HEK293 (cell line): Measurements from ENCODE around the gene MGAT2.

Source experiments
- AEBP2 ChIP-seq: fragments of 450-650 bp; formaldehyde crosslinking; IDR thresholded peaks from 2 replicates; pipeline ENCODE4 v1.5.1; 2016; ENCODE audit warnings: missing biosample characterization, missing genetic modification characterization, borderline replicate concordance
- HOXA7 ChIP-seq: sonication (generic); formaldehyde crosslinking; IDR thresholded peaks from 2 replicates; pipeline ENCODE4 v1.8.1; 2022; ENCODE audit warnings: missing genetic modification reagents, borderline replicate concordance
- KLF16 ChIP-seq: fragments of 450-650 bp; formaldehyde crosslinking; IDR thresholded peaks from 2 replicates; pipeline ENCODE4 v1.5.1; 2017; ENCODE audit warnings: missing biosample characterization, missing genetic modification characterization
- PBX3 ChIP-seq: sonication (generic); formaldehyde crosslinking; IDR thresholded peaks from 2 replicates; pipeline ENCODE4 v1.8.1; 2022; ENCODE audit warnings: mild to moderate bottlenecking, moderate library complexity, missing genetic modification reagents
- REPIN1 ChIP-seq: fragments of 450-650 bp; formaldehyde crosslinking; IDR thresholded peaks from 2 replicates; pipeline ENCODE4 v1.5.1; 2017; ENCODE audit warnings: missing biosample characterization, missing genetic modification characterization, low read depth
- SP3 ChIP-seq: fragments of 450-650 bp; formaldehyde crosslinking; IDR thresholded peaks from 2 replicates; pipeline ENCODE4 v1.5.1; 2016; ENCODE audit warnings: missing biosample characterization, missing genetic modification characterization
- ZBTB21 ChIP-seq: fragments of 450-650 bp; formaldehyde crosslinking; IDR thresholded peaks from 2 replicates; pipeline ENCODE4 v1.5.1; 2017; ENCODE audit warnings: missing biosample characterization, missing genetic modification characterization
- ZBTB49 ChIP-seq: fragments of 450-650 bp; formaldehyde crosslinking; IDR thresholded peaks from 2 replicates; pipeline ENCODE4 v1.5.1; 2016; ENCODE audit warnings: missing biosample characterization, missing genetic modification characterization, low read depth
- ZFHX2 ChIP-seq: fragments of 450-650 bp; formaldehyde crosslinking; conservative IDR thresholded peaks from 2 replicates; pipeline ENCODE4 v1.5.1; 2016; ENCODE audit warnings: missing biosample characterization, missing genetic modification characterization
- ZFP37 ChIP-seq: fragments of 450-650 bp; formaldehyde crosslinking; IDR thresholded peaks from 2 replicates; pipeline ENCODE4 v1.5.1; 2016; ENCODE audit warnings: missing biosample characterization, missing genetic modification characterization
- ZIC2 ChIP-seq: fragments of 450-650 bp; formaldehyde crosslinking; IDR thresholded peaks from 2 replicates; pipeline ENCODE4 v1.5.1; 2016; ENCODE audit warnings: missing biosample characterization, missing genetic modification characterization
- ZNF10 ChIP-seq: fragments of 450-650 bp; formaldehyde crosslinking; IDR thresholded peaks from 2 replicates; pipeline ENCODE4 v1.5.1; 2017; ENCODE audit warnings: missing biosample characterization, missing genetic modification characterization
- ZNF121 ChIP-seq: fragments of 450-650 bp; formaldehyde crosslinking; IDR thresholded peaks from 2 replicates; pipeline ENCODE4 v1.5.1; 2016; ENCODE audit warnings: missing biosample characterization, missing genetic modification characterization
- ZNF19 ChIP-seq: fragments of 450-650 bp; formaldehyde crosslinking; IDR thresholded peaks from 2 replicates; pipeline ENCODE4; 2016; ENCODE audit warnings: missing biosample characterization, missing genetic modification characterization, low read depth
- ZNF2 ChIP-seq: fragments of 450-650 bp; formaldehyde crosslinking; IDR thresholded peaks from 2 replicates; pipeline ENCODE4 v1.5.1; 2016; ENCODE audit warnings: missing biosample characterization, missing genetic modification characterization
- ZNF274 ChIP-seq, 2 experiments: fragments of 200-500 bp in 1 of 2; fragments of 450-650 bp in 1 of 2; sonication (Bioruptor generic) in 1 of 2; formaldehyde crosslinking in 1 of 2; IDR thresholded peaks; 2 replicates each; pipeline versions ENCODE4 v1.5.1 to v1.6.1; 2014 to 2016; ENCODE audit warnings: borderline replicate concordance in 1 of 2, inconsistent platforms in 1 of 2, low read length in 1 of 2, missing biosample characterization in 1 of 2, missing genetic modification characterization in 1 of 2
- ZNF302 ChIP-seq: fragments of 450-650 bp; formaldehyde crosslinking; IDR thresholded peaks from 2 replicates; pipeline ENCODE4 v1.5.1; 2016; ENCODE audit warnings: missing biosample characterization, missing genetic modification characterization, low read depth
- ZNF366 ChIP-seq: fragments of 450-650 bp; formaldehyde crosslinking; conservative IDR thresholded peaks from 2 replicates; pipeline ENCODE4 v1.5.1; 2016; ENCODE audit warnings: missing biosample characterization, missing genetic modification characterization
- ZNF518A ChIP-seq: fragments of 450-650 bp; formaldehyde crosslinking; conservative IDR thresholded peaks from 2 replicates; pipeline ENCODE4 v1.5.1; 2016; ENCODE audit warnings: low read depth, missing biosample characterization, missing genetic modification characterization
- ZNF560 ChIP-seq: fragments of 450-650 bp; formaldehyde crosslinking; IDR thresholded peaks from 2 replicates; pipeline ENCODE4 v1.5.1; 2017; ENCODE audit warnings: missing biosample characterization, missing genetic modification characterization, borderline replicate concordance
- ZNF658 ChIP-seq: fragments of 450-650 bp; formaldehyde crosslinking; IDR thresholded peaks from 2 replicates; pipeline ENCODE4; 2016; ENCODE audit warnings: missing biosample characterization, missing genetic modification characterization
- ZNF670 ChIP-seq: fragments of 450-650 bp; formaldehyde crosslinking; IDR thresholded peaks from 2 replicates; pipeline ENCODE4 v1.5.1; 2016; ENCODE audit warnings: missing biosample characterization, missing genetic modification characterization, low read depth
- ZNF707 ChIP-seq: fragments of 450-650 bp; formaldehyde crosslinking; IDR thresholded peaks from 2 replicates; pipeline ENCODE4 v1.5.1; 2016; ENCODE audit warnings: missing biosample characterization, missing genetic modification characterization
- ZNF792 ChIP-seq: fragments of 450-650 bp; formaldehyde crosslinking; IDR thresholded peaks from 2 replicates; pipeline ENCODE4 v1.5.1; 2016; ENCODE audit warnings: missing biosample characterization, missing genetic modification characterization
- ZXDB ChIP-seq: fragments of 450-650 bp; formaldehyde crosslinking; IDR thresholded peaks from 2 replicates; pipeline ENCODE4 v1.5.1; 2016; ENCODE audit warnings: missing biosample characterization, missing genetic modification characterization
- TF ChIP-seq, protein P1 (sequence below): fragments of 450-650 bp; formaldehyde crosslinking; IDR thresholded peaks from 2 replicates; pipeline ENCODE4 v1.5.1; 2016; ENCODE audit warnings: missing biosample characterization, missing genetic modification characterization

The MGAT2 gene

GRCh38 chr14:49620182-49621113 is at the start of gene MGAT2, which contains the start of gene RPL36AL (continued):
- TF ChIP-seq ZNF366 (tag by site-specific recombination) (no peak), ZBTB49 (tag by site-specific recombination) (no peak), ZIC2 (tag by site-specific recombination) (no peak), ZFHX2 (tag by site-specific recombination) (0 out of 2 replicates have a peak, but pooled peaks have one; percentile 6), AEBP2 (tag by site-specific recombination) (no peak), KLF16 (peak; percentile 59; the same call in 1 of the 2 replicates), ZNF10 (tag by site-specific recombination) (peak; percentile 55; the same call in 1 of the 2 replicates), REPIN1 (tag by site-specific recombination) (no peak), ZBTB21 (tag by site-specific recombination) (0 out of 2 replicates have a peak, but pooled peaks have one; percentile 14), HOXA7 (CRISPR knock-in tag) (no peak), ZXDB (tag by site-specific recombination) (no peak; the same call in none of the 2 replicates), ZNF560 (tag by site-specific recombination) (no peak), ZNF2 (peak; percentile 84), ZNF302 (tag by site-specific recombination) (no peak), ZNF670 (no peak), ZFP37 (peak; percentile 85), ZNF792 (no peak), SP3 (tag by site-specific recombination) (peak; percentile 55), ZNF658 (tag by site-specific recombination) (no peak), ZNF121 (tag by site-specific recombination) (no peak), ZNF518A (tag by site-specific recombination) (no peak), PBX3 (peak; percentile 88; the same call in 1 of the 2 replicates), ZNF707 (tag by site-specific recombination) (no peak), ZNF19 (tag by site-specific recombination) (no peak), ZNF274 (IDR thresholded peaks at IDR 0.05; ENCODE audit: low read length) (no peak), ZNF274 (tag by site-specific recombination; IDR thresholded peaks at IDR 0.05; ENCODE audit: borderline replicate concordance) (no peak)
- TF ChIP-seq, protein P1, sequence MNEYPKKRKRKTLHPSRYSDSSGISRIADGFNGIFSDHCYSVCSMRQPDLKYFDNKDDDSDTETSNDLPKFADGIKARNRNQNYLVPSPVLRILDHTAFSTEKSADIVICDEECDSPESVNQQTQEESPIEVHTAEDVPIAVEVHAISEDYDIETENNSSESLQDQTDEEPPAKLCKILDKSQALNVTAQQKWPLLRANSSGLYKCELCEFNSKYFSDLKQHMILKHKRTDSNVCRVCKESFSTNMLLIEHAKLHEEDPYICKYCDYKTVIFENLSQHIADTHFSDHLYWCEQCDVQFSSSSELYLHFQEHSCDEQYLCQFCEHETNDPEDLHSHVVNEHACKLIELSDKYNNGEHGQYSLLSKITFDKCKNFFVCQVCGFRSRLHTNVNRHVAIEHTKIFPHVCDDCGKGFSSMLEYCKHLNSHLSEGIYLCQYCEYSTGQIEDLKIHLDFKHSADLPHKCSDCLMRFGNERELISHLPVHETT (tag by site-specific recombination), result no peak
